B cell (primary cell): ENCODE data around the gene ANKS1B. TPM values are rescaled to one million over a fixed set of nuclear protein-coding genes. Genes with fewer than 3 reads are reported as not detected.

ENCODE experiments used
- ATAC-seq: fragments of 200-7000 bp; cut with Tn5 transposase; one replicate; pipeline ENCODE4 v1.10.0; 2021; ENCODE audit warnings: low read depth, mild to moderate bottlenecking, moderate number of reproducible peaks, moderate library complexity
- CTCF ChIA-PET: fragments of 350-600 bp; sonication (Branson Sonifier 250); formaldehyde crosslinking; loops from one replicate; lab custom pipeline; 2021; ENCODE audit warnings: antibody characterized with exemption, inconsistent platforms; lab: Charles Lee
- POLR2A ChIA-PET: fragments of 350-600 bp; sonication (Branson Sonifier 250); formaldehyde crosslinking; loops from one replicate; lab custom pipeline; 2021; ENCODE audit warnings: antibody characterized with exemption; lab: Charles Lee
- DNase-seq: peaks from one replicate; pipeline ENCODE4 v3.0.0; 2013
- H2AFZ ChIP-seq: 2 replicates; pipeline ENCODE4 v1.6.1; 2012; ENCODE audit warnings: mild to moderate bottlenecking, low read depth, low read length; ENCODE audit not compliant: insufficient read depth, poor library complexity, severe bottlenecking
- H3K27ac ChIP-seq, 2 donors: 1 replicate in 1 of 2; 2 replicates in 1 of 2; pipeline ENCODE4 v1.5.1; 2012 to 2013; ENCODE audit warnings: low read length in 2 of 2, mild to moderate bottlenecking in 2 of 2, moderate library complexity in 1 of 2
- H3K27me3 ChIP-seq, 4 experiments: fragments of 200-600 bp in 1 of 4; sonication (generic) in 1 of 4; replicated peaks in 1 of 4; 1 replicate in 2 of 4; 2 replicates in 2 of 4; pipeline versions ENCODE4 v1.6.1 to v1.7.0; 2013 to 2016; ENCODE audit warnings: low read length in 3 of 4, mild to moderate bottlenecking in 2 of 4, mixed read lengths in 1 of 4, moderate library complexity in 1 of 4; ENCODE audit not compliant: insufficient read depth in 4 of 4, control insufficient read depth in 3 of 4; ENCODE audit errors: control extremely low read depth in 1 of 4
- H3K36me3 ChIP-seq, 2 experiments: replicated peaks in 1 of 2; 1 replicate in 1 of 2; 2 replicates in 1 of 2; pipeline versions ENCODE4 v1.6.1 to v1.7.1; 2013; ENCODE audit warnings: low read length in 1 of 2; ENCODE audit not compliant: insufficient read depth in 2 of 2, control insufficient read depth in 1 of 2; ENCODE audit errors: control extremely low read depth in 1 of 2, extremely low read depth in 1 of 2
- H3K4me1 ChIP-seq, 2 donors: fragments of 200-600 bp in 1 of 2; sonication (generic) in 1 of 2; 1 replicate in 1 of 2; 2 replicates in 1 of 2; pipeline versions ENCODE4 v1.5.1 to v1.6.1; 2013 to 2017; ENCODE audit warnings: low read length in 2 of 2; ENCODE audit not compliant: control insufficient read depth in 2 of 2, insufficient read depth in 2 of 2
- H3K4me2 ChIP-seq: replicated peaks from 2 replicates; pipeline ENCODE3; 2012; ENCODE audit warnings: mild to moderate bottlenecking, low read depth, low read length; ENCODE audit not compliant: poor library complexity, severe bottlenecking
- H3K4me3 ChIP-seq, 5 experiments: fragments of 200-600 bp in 1 of 5; sonication (generic) in 1 of 5; 1 replicate in 3 of 5; 2 replicates in 2 of 5; pipeline versions ENCODE4 v1.5.1 to v1.7.0; 2011 to 2016; ENCODE audit warnings: low read length in 4 of 5, mild to moderate bottlenecking in 4 of 5, low read depth in 2 of 5, control low read depth in 1 of 5, moderate library complexity in 1 of 5; ENCODE audit not compliant: insufficient read depth in 1 of 5; ENCODE audit errors: control extremely low read depth in 1 of 5, extremely low read depth in 1 of 5
- H3K79me2 ChIP-seq: fragments of 200-600 bp; sonication (generic); one replicate; pipeline ENCODE4 v1.6.0; 2016; ENCODE audit warnings: low read length; ENCODE audit not compliant: control insufficient read depth, insufficient read depth
- H3K9ac ChIP-seq: fragments of 200-600 bp; sonication (generic); 2 replicates; pipeline ENCODE4 v1.6.1; 2017; ENCODE audit warnings: mild to moderate bottlenecking, low read length, moderate library complexity
- H3K9me3 ChIP-seq, 3 donors: one replicate each; pipeline versions ENCODE4 v1.6.1 to v1.7.1; 2013; ENCODE audit warnings: low read length in 2 of 3; ENCODE audit not compliant: control insufficient read depth in 2 of 3, insufficient read depth in 1 of 3; ENCODE audit errors: control extremely low read depth in 1 of 3
- H4K20me1 ChIP-seq: 2 replicates; pipeline ENCODE4 v1.6.0; 2012; ENCODE audit warnings: mild to moderate bottlenecking, low read length; ENCODE audit not compliant: insufficient read depth, control insufficient read depth, poor library complexity, severe bottlenecking
- H3K27ac Mint-ChIP-seq: one replicate; pipeline ENCODE4 v1.8.0; 2021; ENCODE audit warnings: mixed read lengths
- H3K27me3 Mint-ChIP-seq: one replicate; pipeline ENCODE4 v1.8.0; 2021; ENCODE audit warnings: mixed read lengths
- H3K4me1 Mint-ChIP-seq: one replicate; pipeline ENCODE4 v1.8.0; 2021; ENCODE audit warnings: mixed read lengths
- H3K4me3 Mint-ChIP-seq: one replicate; pipeline ENCODE4 v1.8.0; 2021; ENCODE audit warnings: mixed read lengths
- H3K9me3 Mint-ChIP-seq: one replicate; pipeline ENCODE4 v1.8.0; 2022; ENCODE audit warnings: mixed read lengths; ENCODE audit not compliant: insufficient read depth
- EZH2 ChIP-seq: IDR thresholded peaks from 2 replicates; pipeline ENCODE4 v1.6.1; 2012; ENCODE audit warnings: borderline replicate concordance, low read depth, mild to moderate bottlenecking, moderate library complexity, low read length; ENCODE audit not compliant: insufficient read depth, poor library complexity, severe bottlenecking
- WGBS: methylation state at CpG from one replicate; pipeline ENCODE4 v1.1.5; 2013; ENCODE audit warnings: missing lambda C conversion rate; ENCODE audit not compliant: insufficient coverage; 5-methylcytosine and 5-hydroxymethylcytosine counted together
- intact Hi-C: fragments of 100-400 bp; cut with micrococcal nuclease; formaldehyde crosslinking; loops from one replicate; pipeline ENCODE4 v1.10.0; 2022
- polyA plus RNA-seq: library from polyadenylated mRNA; depleted of rRNA; stranded (reverse); fragments of >200 nt; gene quantifications from 2 replicates; pipeline ENCODE4 v1.2.3, GENCODE V29; 2012
- total RNA-seq, 2 donors: library from RNA; stranded (reverse); fragments of 120-200 nt in 1 of 2; gene quantifications; 1 replicate in 1 of 2; 2 replicates in 1 of 2; pipeline versions ENCODE4 v1.2.3 to v1.2.4, GENCODE V29; 2013 to 2022
- TF ChIP-seq, protein P1 (sequence below): fragments of 200-600 bp; IDR thresholded peaks from one replicate; pipeline ENCODE4 v1.8.0; 2022; ENCODE audit warnings: antibody characterized with exemption, mild to moderate bottlenecking

ANKS1B gene
- total and polyA plus RNA-seq, 2 donors (not counting 1 experiment from before 2014, with no cell fraction given): not detected

DNA sequence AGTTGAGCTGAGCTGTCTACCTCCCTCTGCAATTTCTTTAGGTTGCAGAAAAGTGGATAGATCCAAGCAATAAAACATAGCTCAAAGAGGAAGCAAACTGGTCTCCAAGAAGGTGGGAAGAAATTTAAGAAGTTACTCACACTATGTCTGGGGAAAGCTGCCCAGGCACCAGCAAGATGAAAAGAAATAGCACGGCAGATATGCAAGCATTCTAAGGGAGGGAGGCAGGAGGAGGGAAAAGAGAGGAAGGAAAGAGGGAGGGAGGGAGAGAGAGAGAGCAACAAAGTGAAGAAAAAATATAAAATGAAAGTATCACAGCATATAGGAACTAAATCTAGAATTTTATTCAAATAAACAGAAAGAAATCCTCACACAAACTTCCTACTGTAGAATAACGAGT lies 1099.0 kb downstream of the ANKS1B start:
- no peak overlapping the region for H3K4me2 ChIP-seq
- H3K27ac ChIP-seq: no peak overlapping the region
- no peak overlapping the region for H3K27ac Mint-ChIP-seq
- no peak overlapping the region for H3K4me3 Mint-ChIP-seq
- no peak overlapping the region for H3K9ac ChIP-seq
- no peaks in the 10 kb centered on the region for H3K36me3 ChIP-seq
- H3K27me3 ChIP-seq: peaks cover 0 to 9% (median 6%) of the 10 kb centered on the region in 4 experiments
- POLR2A ChIA-PET: no interaction called here
- H3K79me2 ChIP-seq: no peaks in the 10 kb centered on the region
- intact Hi-C loops: no loop called here
- H3K4me1 ChIP-seq: no peaks in the 10 kb centered on the region
- H4K20me1 ChIP-seq: no peaks in the 10 kb centered on the region
- no peaks in the 10 kb centered on the region for H3K9me3 Mint-ChIP-seq
- no peak overlapping the region for H3K4me3 ChIP-seq
- H2AFZ ChIP-seq: no peak overlapping the region
- ATAC-seq: no peak
- TF ChIP-seq EZH2: no peak
- TF ChIP-seq, protein P1, sequence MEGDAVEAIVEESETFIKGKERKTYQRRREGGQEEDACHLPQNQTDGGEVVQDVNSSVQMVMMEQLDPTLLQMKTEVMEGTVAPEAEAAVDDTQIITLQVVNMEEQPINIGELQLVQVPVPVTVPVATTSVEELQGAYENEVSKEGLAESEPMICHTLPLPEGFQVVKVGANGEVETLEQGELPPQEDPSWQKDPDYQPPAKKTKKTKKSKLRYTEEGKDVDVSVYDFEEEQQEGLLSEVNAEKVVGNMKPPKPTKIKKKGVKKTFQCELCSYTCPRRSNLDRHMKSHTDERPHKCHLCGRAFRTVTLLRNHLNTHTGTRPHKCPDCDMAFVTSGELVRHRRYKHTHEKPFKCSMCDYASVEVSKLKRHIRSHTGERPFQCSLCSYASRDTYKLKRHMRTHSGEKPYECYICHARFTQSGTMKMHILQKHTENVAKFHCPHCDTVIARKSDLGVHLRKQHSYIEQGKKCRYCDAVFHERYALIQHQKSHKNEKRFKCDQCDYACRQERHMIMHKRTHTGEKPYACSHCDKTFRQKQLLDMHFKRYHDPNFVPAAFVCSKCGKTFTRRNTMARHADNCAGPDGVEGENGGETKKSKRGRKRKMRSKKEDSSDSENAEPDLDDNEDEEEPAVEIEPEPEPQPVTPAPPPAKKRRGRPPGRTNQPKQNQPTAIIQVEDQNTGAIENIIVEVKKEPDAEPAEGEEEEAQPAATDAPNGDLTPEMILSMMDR: no peak
- H3K27me3 Mint-ChIP-seq: peaks cover 25% of the 10 kb centered on the region
- no peaks in the 10 kb centered on the region for H3K9me3 ChIP-seq
- no peak for DNase-seq
- H3K4me1 Mint-ChIP-seq: no peaks in the 10 kb centered on the region
- CTCF ChIA-PET: no interaction called here
- no CpG with 5 or more reads among the region's 2 CpGs for WGBS

- H3K27ac Mint-ChIP-seq: no peak overlapping the region
- Histone ChIP-seq H2AFZ (no peak overlapping the region), H3K4me1 (no peaks in the 10 kb centered on the region), H3K27me3 (peaks cover 0 to 5% (median 2%) of the 10 kb centered on the region in 4 experiments), H3K36me3 (no peaks in the 10 kb centered on the region), H3K79me2 (no peaks in the 10 kb centered on the region), H3K27ac (no peak overlapping the region), H3K4me3 (no peak overlapping the region), H4K20me1 (no peaks in the 10 kb centered on the region), H3K4me2 (no peak overlapping the region), H3K9ac (no peak overlapping the region), H3K9me3 (no peaks in the 10 kb centered on the region)
- H3K27me3 Mint-ChIP-seq: peaks cover 14% of the 10 kb centered on the region
- POLR2A ChIA-PET: no interaction called here
- no peaks in the 10 kb centered on the region for H3K9me3 Mint-ChIP-seq
- CTCF ChIA-PET: no interaction called here
- H3K4me1 Mint-ChIP-seq: no peaks in the 10 kb centered on the region
- TF ChIP-seq EZH2: no peak
- TF ChIP-seq, protein P1: no peak
- no peak overlapping the region for H3K4me3 Mint-ChIP-seq
- no peak for ATAC-seq
- intact Hi-C loops: no loop called here
- WGBS: no CpG with 5 or more reads among the region's 2 CpGs
- no peak for DNase-seq
Observed at GRCh38 chr12:98883231-98883630, 1101.5 kb downstream of the ANKS1B start.
